Neural progenitor cell (in vitro differentiated cells): ENCODE measurements around the gene RSAD2.

ENCODE experiments used
- CTCF ChIP-seq: fragments of 200-600 bp; sonication (generic); IDR thresholded peaks from 2 replicates; pipeline ENCODE4 v1.5.1; 2017; ENCODE audit warnings: antibody characterized with exemption, mild to moderate bottlenecking
- EZH2phosphoT487 ChIP-seq: fragments of 200-600 bp; sonication (generic); IDR thresholded peaks from 2 replicates; pipeline ENCODE4 v1.6.1; 2017; ENCODE audit warnings: antibody characterized with exemption

- TF ChIP-seq CTCF (no peak), EZH2phosphoT487 (no peak)
Observed at GRCh38 chr2:6924924-6925409, 47.4 kb downstream of the RSAD2 start.
